LNCAP (cell line): Measurements from ENCODE around the gene JCHAIN.

ENCODE experiments used
- TF ChIP-seq, protein P1 (sequence below): fragments of 450-650 bp; IDR thresholded peaks from 2 replicates; pipeline ENCODE4 v1.5.1; 2017; ENCODE audit warnings: mild to moderate bottlenecking

JCHAIN gene

DNA sequence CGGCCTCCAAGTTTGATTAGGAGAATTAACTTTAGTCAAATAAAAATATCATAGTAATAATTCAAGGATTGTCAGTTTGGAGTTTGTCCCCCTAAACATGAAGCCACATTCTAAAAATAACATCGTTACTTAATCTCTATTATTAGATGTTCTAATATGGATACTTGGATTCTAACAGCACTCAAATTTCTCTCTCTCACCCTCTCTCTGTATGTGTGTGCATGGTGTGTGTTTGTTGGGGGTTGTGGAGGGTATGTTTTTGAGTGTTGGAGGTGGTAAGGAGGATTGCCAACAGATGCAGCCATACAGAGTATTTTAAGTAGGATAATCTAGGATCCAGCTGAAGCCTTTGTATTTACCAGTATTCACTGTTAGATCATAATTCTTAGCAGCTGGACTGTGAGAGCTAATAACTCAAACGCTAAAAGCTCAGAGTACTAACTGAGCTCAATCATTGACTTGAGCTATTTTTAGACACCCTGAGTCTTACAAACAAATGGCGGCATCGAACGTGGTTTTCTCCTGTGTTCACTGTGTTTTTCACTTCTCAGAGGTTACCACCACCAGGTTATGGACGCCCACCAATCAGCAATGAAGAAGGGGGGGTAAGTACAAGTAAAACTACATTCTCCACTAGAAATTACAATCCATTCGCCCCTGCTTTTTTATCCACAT is 28.9 kb downstream of the JCHAIN start:
- TF ChIP-seq, protein P1, sequence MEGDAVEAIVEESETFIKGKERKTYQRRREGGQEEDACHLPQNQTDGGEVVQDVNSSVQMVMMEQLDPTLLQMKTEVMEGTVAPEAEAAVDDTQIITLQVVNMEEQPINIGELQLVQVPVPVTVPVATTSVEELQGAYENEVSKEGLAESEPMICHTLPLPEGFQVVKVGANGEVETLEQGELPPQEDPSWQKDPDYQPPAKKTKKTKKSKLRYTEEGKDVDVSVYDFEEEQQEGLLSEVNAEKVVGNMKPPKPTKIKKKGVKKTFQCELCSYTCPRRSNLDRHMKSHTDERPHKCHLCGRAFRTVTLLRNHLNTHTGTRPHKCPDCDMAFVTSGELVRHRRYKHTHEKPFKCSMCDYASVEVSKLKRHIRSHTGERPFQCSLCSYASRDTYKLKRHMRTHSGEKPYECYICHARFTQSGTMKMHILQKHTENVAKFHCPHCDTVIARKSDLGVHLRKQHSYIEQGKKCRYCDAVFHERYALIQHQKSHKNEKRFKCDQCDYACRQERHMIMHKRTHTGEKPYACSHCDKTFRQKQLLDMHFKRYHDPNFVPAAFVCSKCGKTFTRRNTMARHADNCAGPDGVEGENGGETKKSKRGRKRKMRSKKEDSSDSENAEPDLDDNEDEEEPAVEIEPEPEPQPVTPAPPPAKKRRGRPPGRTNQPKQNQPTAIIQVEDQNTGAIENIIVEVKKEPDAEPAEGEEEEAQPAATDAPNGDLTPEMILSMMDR: no peak

DNA sequence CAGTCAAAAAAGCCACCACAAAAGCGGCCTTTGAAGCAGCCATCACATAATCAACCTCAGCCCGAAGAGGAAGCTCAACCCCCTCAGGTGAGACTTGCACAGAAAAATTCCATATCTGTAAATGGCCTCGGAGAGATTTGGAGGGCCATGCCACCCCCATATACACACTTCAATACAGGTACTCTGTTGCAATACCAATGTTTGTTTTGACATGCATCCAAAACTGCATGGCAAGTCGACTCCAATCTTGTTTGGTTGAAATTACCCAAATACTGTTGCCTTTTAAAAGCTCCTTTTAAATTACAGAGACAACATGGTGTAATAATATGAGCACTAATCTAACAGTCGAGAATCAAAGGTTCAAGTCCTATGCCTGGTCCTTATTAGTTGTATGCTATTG is 31.8 kb downstream of the JCHAIN start:
- TF ChIP-seq, protein P1: no peak

DNA sequence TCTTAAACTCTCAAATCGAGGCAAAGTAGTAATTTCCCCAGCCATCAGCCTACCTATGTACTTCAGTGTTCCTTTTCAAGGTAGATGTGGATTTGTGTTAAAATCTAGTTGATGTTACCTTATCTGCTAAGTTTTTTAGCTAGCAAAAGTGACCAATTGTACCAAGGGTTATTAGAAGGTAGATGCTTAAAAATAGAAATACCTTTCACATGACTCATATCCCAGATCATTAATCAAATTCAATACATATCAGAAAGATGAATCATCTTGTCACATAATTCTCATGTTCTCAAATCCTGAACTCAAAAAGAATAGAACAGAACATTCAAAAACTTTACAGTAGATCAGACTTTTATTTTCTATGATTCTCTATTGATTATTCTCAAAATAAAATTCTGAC is 34.3 kb downstream of the JCHAIN start:
- TF ChIP-seq, protein P1: no peak

DNA sequence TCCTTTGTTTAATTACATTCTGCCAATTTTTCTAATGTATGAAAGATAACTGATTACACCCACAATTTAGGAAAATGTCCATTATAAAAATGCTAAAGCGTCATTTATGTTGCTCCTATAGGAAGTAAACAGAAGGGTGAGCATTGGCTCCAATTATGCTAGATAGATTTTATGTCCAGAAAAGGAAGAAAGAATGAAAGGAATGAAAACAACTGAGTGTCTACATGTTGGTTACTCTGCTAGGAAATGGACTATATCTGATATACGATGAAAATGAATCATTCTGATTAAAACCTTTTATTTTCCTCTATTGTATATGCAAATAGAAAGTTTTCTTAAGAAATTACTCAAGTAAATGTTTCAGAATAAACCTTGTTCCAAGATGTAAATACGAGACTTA is 36.1 kb downstream of the JCHAIN start:
- TF ChIP-seq, protein P1: no peak

DNA sequence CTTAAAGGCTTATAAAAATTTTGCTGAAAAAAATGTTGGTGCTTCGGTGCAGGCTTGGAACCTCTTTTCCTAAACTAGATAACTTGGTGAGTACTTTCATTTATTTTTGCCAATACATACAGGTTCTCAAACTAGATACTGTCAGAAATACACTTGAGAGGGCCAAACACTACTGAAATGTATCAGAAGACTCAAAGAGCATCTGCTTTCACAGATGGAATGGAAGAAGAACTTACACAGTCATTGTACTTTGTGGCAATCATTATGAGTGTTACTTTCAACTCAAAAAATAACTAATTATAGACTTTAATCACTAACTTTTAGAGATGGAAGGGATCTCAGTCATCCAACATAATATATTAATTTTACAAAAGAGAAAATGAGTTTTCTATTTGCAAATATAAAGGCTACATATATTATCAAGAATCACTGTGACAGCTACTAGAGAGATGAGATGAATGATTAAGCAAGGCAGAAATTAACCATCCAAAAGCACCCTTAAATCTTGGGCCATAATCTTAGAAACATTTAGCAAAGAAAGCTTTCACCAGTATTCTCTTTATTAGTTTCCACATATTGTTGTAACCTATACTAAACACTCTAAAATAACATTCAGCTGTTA is 36.7 kb downstream of the JCHAIN start:
- TF ChIP-seq, protein P1: no peak

DNA sequence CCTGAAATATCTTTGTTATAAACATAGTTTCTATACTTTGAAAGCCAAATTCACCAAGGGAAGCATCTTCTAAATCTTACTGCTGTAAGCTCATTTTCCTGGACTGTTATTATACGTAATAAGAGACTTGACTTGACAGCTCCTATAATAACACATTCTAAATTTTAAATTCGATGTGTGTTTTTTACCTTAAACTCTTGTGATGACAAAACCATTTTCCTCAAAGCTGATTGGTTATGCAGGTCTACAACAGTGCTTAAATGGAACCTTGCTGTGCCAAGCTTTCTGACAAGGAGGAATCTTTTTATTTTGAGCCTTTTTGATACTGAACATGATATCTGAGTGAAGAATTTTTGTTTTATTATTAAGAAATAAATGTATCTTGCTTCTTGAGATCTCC is 37.9 kb downstream of the JCHAIN start, which contains the start of gene ENAM:
TSS of gene ENAM (plus strand) at position 301 of the 400 bp plus-strand sequence. CDS start 757 bp downstream, outside the sequence.
- TF ChIP-seq, protein P1: no peak

DNA sequence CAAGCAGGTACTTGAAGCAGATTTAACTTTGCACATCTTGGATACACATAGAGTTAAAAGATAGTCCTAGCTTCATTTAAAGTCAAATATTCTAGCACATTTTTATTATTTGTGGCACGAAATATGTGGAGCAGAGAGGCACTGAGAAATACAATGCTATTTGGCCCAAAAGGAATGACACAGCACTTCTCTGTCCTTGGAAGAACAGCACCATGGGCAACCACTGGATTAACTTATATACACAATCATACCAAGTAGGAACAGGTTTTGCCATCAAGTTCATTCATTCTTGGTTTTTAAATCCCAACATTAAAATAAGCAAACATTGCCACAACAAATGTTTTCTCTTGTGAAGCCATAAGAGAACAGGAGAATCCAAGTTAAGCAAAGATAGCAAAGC is 38.7 kb downstream of the JCHAIN start:
- TF ChIP-seq, protein P1: no peak
